NT2/D1 (cell line): ENCODE measurements around the gene NUDT12.

ENCODE experiments used
- DNase-seq: peaks from one replicate; pipeline ENCODE4 v3.0.0-alpha.2; 2011; ENCODE audit warnings: low read depth, low spot score
- H3K27me3 ChIP-seq: 2 replicates; pipeline ENCODE4 v1.6.0; 2011; ENCODE audit warnings: mild to moderate bottlenecking; ENCODE audit not compliant: insufficient read length, insufficient read depth
- H3K36me3 ChIP-seq: 2 replicates; pipeline ENCODE4 v1.6.1; 2011; ENCODE audit warnings: mild to moderate bottlenecking, low read length, mixed read lengths; ENCODE audit not compliant: insufficient read depth, insufficient read length
- H3K4me1 ChIP-seq: 2 replicates; pipeline ENCODE4 v1.5.1; 2011; ENCODE audit not compliant: insufficient read depth, insufficient read length
- H3K4me3 ChIP-seq: 2 replicates; pipeline ENCODE4 v1.5.1; 2011; ENCODE audit warnings: low read depth; ENCODE audit not compliant: insufficient read length
- H3K9ac ChIP-seq: 2 replicates; pipeline ENCODE4 v1.6.0; 2011; ENCODE audit warnings: low read depth; ENCODE audit not compliant: insufficient read length
- H3K9me3 ChIP-seq: 2 replicates; pipeline ENCODE4 v1.5.1; 2011; ENCODE audit warnings: mild to moderate bottlenecking, low read length; ENCODE audit not compliant: insufficient read depth
- SUZ12 ChIP-seq: IDR thresholded peaks from 2 replicates; pipeline ENCODE4 v1.6.1; 2011; ENCODE audit not compliant: insufficient read length, insufficient read depth; ENCODE audit errors: extremely low read depth
- YY1 ChIP-seq: IDR thresholded peaks from 2 replicates; pipeline ENCODE4 v1.6.1; 2011; ENCODE audit not compliant: insufficient read length, insufficient read depth
- ZNF274 ChIP-seq: IDR thresholded peaks from 2 replicates; pipeline ENCODE4 v1.6.1; 2011; ENCODE audit warnings: mild to moderate bottlenecking, low read depth, low read length

The NUDT12 gene

GRCh38 chr5:103519550-103519949, 43.0 kb downstream of the NUDT12 start:
- H3K9me3 ChIP-seq, result no peaks in the 10 kb centered on the region
- no peaks in the 10 kb centered on the region for H3K36me3 ChIP-seq

GRCh38 chr5:103514371-103514770, 48.2 kb downstream of the NUDT12 start:
- no peak for DNase-seq
- Histone ChIP-seq H3K9me3 (no peaks in the 10 kb centered on the region), H3K27me3 (no peaks in the 10 kb centered on the region), H3K4me3 (no peak overlapping the region), H3K9ac (no peak overlapping the region), H3K4me1 (no peaks in the 10 kb centered on the region), H3K36me3 (no peaks in the 10 kb centered on the region)
- no peak for TF ChIP-seq SUZ12
- TF ChIP-seq ZNF274, result no peak
- no peak for TF ChIP-seq YY1

More at GRCh38 chr5:103519550-103519949, 43.0 kb downstream of the NUDT12 start:
- Histone ChIP-seq H3K4me3 (no peak overlapping the region), H3K4me1 (no peaks in the 10 kb centered on the region), H3K9ac (no peak overlapping the region), H3K27me3 (no peaks in the 10 kb centered on the region)
- no peak for TF ChIP-seq ZNF274
- no peak for TF ChIP-seq YY1
- no peak for TF ChIP-seq SUZ12
- no peak for DNase-seq

GRCh38 chr5:103513701-103514100, 48.9 kb downstream of the NUDT12 start:
- no peaks in the 10 kb centered on the region for H3K9me3 ChIP-seq
- no peaks in the 10 kb centered on the region for H3K36me3 ChIP-seq
- H3K27me3 ChIP-seq, result no peaks in the 10 kb centered on the region
- DNase-seq, result no peak
- no peaks in the 10 kb centered on the region for H3K4me1 ChIP-seq
- H3K9ac ChIP-seq, result no peak overlapping the region
- TF ChIP-seq ZNF274 (no peak), YY1 (no peak), SUZ12 (no peak)
- H3K4me3 ChIP-seq, result no peak overlapping the region

GRCh38 chr5:103512500-103512899, 50.1 kb downstream of the NUDT12 start:
- no peaks in the 10 kb centered on the region for H3K27me3 ChIP-seq
- no peaks in the 10 kb centered on the region for H3K4me1 ChIP-seq
- no peak for TF ChIP-seq SUZ12
- no peaks in the 10 kb centered on the region for H3K9me3 ChIP-seq
- H3K36me3 ChIP-seq, result no peaks in the 10 kb centered on the region
- DNase-seq, result no peak
- no peak overlapping the region for H3K9ac ChIP-seq
- no peak overlapping the region for H3K4me3 ChIP-seq

- no peaks in the 10 kb centered on the region; the same call in 1 of the 2 replicates for H3K9me3 ChIP-seq
- TF ChIP-seq YY1, result no peak
- TF ChIP-seq SUZ12, result no peak
- no peak for DNase-seq
- H3K4me1 ChIP-seq, result no peaks in the 10 kb centered on the region
- H3K9ac ChIP-seq, result no peak overlapping the region
- H3K36me3 ChIP-seq, result no peaks in the 10 kb centered on the region
- H3K27me3 ChIP-seq, result no peaks in the 10 kb centered on the region
- no peak overlapping the region for H3K4me3 ChIP-seq
These were observed 51.1 kb downstream of the NUDT12 start for GRCh38 chr5:103511554-103511885.

- H3K9me3 ChIP-seq, result peaks cover 3% of the 10 kb centered on the region
- H3K36me3 ChIP-seq, result no peaks in the 10 kb centered on the region
- no peak for DNase-seq
- H3K4me1 ChIP-seq, result no peaks in the 10 kb centered on the region
- no peaks in the 10 kb centered on the region for H3K27me3 ChIP-seq
- TF ChIP-seq SUZ12 (no peak), ZNF274 (no peak), YY1 (no peak)
- no peak overlapping the region for H3K9ac ChIP-seq
- no peak overlapping the region for H3K4me3 ChIP-seq
These were observed 51.6 kb downstream of the NUDT12 start for GRCh38 chr5:103510851-103511553.

GRCh38 chr5:103505581-103506305, 56.8 kb downstream of the NUDT12 start:
- Histone ChIP-seq H3K9ac (no peak overlapping the region), H3K36me3 (no peaks in the 10 kb centered on the region), H3K27me3 (no peaks in the 10 kb centered on the region), H3K9me3 (peaks cover 6% of the 10 kb centered on the region), H3K4me1 (no peaks in the 10 kb centered on the region), H3K4me3 (no peak overlapping the region)
- DNase-seq, result no peak
- TF ChIP-seq YY1 (no peak), SUZ12 (no peak), ZNF274 (no peak)
